Measurements from ENCODE around the gene RAB22A. TPM values are rescaled to one million over a fixed set of nuclear protein-coding genes. Genes with fewer than 3 reads are reported as not detected.

RAB22A gene, protein sequence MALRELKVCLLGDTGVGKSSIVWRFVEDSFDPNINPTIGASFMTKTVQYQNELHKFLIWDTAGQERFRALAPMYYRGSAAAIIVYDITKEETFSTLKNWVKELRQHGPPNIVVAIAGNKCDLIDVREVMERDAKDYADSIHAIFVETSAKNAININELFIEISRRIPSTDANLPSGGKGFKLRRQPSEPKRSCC
- 14.5 TPM for polyA plus RNA-seq (ENCODE audit: insufficient read length)

DNA sequence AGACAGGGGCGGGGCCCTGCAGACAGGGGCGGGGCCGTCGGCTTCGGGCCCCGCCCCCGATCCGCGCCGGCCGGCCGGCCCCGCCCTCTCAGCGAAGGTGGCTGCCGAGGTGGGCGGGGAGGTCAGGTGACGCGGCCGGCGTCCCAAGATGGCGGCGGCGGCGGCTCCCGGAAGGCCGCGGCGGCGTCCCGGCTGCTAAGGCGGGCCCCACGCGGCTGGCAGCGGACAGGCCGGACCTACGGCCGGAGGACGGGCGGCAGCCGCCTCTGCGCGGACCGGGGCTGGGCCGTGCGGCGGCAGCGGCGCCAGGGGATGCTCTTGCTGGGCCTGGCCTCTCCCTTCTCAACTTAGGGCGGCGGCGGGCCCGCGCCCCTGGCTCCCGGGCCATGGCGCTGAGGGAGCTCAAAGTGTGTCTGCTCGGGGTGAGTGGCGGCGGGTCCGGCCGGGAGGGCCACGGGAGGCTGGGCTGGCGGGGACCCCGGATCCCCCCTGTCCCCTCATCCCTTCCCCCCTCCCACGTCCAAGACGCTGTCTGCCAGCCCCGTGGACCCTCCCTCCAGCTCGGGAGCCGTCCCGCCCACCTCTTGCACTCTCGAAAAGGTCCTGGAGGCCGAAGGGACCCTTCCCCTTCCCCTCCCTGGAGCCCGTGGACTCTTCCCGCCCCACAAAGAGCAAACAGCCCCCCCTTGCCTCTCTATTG lies at the start of gene RAB22A:
Gene RAB22A, plus strand, starts transcription at position 125 of the 700 bp plus-strand sequence. Its CDS starts 262 bp downstream, at position 387.
- DNase-seq (ENCODE audit: low read depth) = no peak

DNA sequence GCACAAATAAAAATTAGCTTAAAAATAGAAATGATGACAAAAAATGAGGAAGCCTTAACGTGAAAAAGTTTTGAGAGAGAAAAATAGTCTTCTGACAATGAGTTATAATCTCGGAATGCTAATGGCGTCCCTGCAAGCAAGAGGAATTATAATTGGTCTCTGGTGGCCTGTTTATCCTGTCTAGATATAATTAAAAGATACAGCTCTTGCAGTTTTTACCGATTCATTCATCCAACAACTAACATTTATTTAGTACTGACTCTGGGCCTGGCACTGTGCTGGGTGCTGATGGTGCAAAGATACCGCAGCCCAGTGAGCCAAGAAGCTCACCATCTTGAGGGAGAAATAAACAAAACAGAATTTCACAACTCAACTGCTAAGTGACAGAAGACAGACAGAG lies 49.5 kb upstream of the RAB22A start:
- DNase-seq (ENCODE audit: low read depth) = no peak

DNA sequence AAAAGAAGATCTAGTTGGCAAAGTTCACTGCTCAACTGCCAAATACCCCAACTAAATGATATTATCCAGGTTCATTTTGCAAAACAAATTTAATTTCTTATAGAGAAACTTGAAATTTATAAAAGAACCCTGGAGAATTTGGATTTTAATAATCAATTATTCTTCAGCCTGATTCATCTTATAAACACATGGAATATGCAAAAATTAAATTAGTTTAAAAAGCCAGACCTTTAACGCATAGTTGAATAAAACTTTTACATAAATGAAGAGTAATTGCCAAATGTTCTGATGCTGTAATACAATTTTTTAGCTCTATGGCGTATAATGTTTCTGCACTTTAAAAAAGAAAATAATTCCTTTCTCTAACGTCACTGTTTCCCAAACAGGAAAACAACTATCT lies 47.9 kb upstream of the RAB22A start:
- no peak for DNase-seq (ENCODE audit: low read depth)

DNA sequence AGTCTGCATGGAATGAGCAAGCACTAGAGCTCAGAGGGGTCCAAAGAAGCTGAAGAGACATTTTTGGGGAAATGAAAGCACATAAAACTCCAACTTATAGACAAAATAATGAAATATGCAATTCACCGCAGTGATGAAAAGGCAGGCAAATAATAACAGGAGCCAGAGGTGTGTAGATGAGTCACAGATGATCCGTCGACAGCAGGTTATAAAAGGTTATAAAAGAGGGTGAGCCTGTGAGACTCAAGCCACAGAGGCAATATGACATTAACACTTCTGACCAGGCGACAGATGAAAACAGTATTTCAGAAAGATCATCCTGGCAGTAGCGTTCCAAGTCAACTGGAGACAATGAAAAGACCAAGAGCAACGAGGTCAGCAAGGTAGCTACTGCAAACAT lies 45.2 kb upstream of the RAB22A start:
- DNase-seq (ENCODE audit: low read depth) = no peak

DNA sequence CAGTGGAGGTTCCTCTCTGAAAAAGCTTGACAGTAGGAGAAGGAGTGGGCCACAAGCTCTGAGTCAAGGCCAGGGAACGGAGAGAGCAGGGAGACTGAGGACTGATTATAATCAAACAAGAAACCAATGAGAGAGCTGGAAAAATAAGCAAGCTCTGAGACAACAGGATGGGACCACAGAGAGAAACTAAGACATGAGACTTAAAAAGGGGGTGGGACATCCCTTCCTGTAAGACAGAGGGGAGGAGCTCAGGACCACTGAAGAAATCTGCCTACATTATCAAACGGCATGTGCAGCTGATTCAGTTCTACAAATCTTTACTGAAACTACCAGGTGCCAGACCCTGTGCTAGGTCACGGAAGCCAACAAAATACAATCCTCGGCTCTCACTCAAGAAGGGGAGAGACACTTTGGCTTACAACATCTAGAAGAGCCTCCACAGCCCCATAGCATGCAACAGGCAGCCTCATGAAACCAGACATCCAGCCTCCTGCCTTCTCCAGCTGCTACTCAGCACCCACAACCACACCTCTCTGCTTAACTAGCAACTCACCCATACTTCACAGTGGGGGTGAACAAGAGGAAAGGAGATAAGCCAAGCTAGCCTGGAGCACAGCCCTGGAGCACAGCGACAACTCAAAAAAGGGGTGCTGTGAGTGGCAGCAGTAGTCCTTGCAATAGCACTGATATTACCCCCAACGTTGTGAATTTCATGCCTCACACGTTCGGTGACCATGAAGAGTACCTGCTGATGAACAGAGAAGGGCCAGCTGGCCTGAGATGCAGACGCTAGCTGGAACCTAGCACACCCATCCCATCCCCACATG lies 41.9 kb upstream of the RAB22A start:
- no peak for DNase-seq (ENCODE audit: low read depth)

DNA sequence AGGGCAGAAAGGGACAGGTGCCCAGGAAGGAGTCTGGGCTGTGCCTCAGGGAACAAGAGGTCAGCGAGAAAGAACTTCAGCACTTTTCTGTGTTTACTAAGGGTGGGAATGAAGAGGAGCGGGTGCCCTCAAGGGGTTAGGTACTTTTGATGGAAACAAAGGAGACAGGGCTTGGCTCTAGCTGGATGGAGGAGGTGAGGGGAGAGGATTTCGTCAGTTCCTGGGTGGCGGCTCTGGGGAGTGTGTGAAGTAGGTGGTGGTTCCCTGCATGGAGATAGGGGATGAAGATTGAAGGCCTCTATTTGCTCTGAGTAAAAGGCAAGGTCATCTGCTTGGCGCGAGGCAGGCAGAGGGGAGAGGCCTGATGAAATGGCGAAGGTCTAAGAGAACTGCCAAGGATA lies 41.1 kb upstream of the RAB22A start:
- DNase-seq (ENCODE audit: low read depth) = no peak

DNA sequence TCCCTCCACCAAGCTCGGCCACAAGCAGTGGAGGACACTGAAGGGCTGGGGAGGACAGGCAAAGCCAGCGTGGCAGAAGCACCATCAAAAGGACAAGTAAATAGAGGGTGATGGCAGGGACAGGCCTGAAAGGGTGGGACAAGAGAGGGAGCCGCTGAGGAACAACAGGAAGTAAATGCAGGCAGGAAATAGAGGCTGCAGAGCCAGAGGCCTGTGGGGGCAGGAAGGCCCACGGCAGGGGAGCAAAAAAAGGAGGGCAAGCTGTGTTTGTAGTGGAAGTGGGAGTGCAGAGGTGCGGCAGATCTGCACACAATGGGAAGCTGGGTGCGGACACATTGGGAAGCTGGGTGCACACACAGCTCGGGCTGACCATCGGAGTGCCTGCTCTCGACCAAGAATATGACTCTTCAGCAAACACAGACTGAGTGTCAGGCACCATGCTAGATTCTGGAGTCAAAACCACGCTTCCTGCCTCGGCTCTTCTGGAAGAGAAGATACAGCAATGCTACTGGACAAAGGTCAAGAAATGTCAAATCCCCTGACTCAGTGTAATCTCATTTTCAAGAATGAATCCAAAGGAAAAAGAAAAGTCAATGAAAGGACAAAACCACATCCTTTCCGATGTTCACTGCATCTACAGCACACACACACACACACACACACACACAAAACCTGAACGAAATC lies 40.4 kb upstream of the RAB22A start:
- DNase-seq (ENCODE audit: low read depth) = no peak

DNA sequence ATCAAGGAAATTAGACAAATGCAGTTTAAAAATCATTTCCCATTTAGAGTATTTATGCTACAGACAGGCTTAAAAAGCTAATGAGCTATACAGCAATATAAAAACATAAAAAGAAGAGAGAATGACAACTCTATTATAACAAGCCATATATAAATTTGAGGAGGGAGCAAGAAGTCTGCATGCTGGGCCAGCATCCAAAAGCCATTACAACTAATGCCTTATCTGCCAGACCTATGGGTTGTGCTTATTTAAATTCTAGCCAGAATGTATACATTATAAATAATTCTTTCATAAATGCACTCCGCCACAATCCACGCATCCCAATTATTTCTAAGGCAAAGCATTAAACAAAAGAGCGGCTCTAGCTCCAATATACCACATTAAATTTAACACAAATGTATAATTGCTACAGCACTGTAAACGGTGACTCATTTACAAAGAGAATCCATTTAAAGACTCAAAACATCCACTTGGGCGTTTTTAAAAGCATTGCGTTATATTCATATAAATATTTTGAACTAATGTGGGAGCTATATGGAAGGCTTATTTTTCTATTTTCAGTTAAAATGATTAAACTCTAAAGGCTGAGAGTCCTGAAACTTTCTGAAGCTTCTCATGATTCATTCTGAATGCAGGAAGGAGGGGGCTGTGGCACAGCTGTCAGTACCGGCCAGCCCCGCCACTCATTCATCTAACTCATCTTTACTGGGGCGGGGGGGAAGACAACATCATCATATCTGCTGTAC lies 37.7 kb upstream of the RAB22A start:
- DNase-seq (ENCODE audit: low read depth) = no peak

DNA sequence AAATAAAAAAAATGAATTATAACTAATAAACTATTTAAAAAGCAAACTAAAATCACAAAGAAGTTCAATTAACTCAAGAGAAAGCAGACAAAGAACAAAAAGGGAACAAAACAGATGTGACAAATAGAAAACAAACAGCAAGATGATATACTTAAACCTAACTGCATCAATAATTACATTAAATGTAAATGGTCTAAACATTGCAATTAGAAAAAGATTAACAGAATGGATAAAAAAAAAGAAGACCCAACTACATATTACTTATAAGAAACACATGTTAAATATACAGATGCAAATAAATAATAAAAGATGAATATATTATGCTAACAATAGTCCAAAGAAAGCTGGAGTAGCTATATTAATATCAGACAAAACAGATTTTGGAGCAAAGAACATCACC lies 35.1 kb upstream of the RAB22A start:
- DNase-seq (ENCODE audit: low read depth) = no peak

DNA sequence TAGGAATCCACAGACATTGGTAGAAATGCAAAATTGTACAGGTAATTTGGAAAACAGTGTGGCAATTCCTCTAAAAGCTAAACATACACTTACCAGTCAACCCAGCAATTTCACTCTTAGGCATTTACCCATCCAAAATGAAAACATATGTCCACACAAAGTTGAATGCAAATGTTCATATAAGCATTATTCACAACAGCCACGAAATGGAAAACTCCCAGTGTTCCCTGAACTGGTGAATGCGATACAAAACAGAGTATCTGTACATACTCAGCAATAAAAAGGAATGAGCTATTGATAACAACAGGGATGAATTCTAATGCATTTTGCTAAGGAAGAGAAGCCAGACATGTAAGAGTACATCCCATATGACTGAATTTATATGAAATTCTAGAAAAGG lies 32.4 kb upstream of the RAB22A start:
- no peak for DNase-seq (ENCODE audit: low read depth)

DNA sequence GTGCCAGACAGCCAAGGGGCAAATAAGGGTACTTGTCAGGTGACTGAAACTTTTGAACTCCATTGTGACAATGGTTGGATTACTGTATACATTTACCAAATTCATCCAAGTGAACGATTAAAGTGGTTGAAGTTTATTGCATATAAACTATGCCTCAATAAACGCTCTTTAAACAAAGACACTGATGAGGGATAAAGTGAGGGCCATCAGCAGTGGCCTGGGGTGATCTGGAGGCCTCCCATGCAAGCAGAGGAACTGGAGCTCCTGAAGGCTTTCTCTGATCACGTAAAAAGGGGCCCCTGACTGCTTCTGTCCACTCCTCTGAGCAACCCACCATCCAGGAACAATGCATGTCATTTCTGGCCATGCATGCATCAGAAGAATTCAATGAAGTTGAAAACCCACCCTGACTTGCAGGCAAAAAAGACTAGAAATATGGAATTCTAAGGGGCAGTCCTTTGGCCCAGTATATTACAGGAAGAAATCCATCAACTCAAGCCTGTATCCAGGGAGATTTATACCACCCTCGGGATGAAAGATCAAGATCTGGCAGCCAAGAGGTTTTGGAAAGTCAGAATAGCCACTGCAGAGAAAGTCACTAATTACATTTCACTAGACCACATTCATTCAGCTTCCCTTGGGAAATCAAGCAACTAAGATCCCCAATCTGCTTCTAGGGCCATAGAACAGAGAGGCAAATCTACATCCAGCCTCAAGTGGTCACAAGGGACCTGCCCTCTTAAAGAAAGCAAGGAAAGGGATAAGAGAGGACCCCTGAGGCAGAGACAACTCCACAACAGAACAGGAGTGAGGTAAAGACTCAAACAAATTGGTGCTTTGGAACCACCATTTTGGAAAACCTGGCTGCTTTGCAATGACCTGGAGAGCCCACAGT lies 31.7 kb upstream of the RAB22A start:
- no peak for DNase-seq (ENCODE audit: low read depth)

DNA sequence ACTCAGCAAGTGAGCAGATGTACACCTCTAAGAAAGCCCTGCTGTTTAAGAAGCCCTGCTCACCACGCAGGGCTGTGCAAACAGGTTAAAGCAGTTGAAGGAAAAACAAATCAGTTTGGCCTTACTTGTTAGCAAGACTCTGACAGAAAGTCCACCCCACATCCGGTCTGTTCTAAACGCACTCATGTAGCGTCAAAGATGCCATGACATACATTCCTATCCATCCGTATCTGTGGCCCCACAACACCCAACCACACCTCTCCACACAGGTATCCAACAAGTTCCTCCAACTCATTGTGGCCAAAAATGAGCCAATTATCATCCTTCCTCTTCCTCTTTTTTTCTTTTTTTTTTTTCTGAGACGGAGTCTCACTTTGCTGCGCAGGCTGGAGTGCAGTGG lies 22.8 kb upstream of the RAB22A start:
- DNase-seq (ENCODE audit: low read depth) = no peak

DNA sequence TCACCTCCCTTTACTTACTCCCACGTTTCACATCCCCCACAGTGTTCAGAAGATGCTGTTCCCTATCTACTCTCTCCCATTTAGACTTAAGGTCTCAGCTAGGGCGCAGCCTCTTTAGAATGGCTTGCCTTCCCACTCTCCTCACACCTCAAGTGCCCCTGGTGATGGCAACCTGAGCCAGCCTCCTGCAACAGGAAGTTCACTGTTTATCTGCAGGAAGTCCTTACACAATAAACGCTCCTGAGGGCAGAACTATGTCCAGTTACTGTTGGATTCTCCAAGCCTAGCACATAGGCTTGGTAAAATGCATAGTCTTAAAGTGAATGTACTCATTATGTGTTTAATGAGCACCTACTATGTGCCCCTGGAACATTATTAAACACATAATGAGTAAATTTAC lies 21.9 kb upstream of the RAB22A start:
- no peak for DNase-seq (ENCODE audit: low read depth)

DNA sequence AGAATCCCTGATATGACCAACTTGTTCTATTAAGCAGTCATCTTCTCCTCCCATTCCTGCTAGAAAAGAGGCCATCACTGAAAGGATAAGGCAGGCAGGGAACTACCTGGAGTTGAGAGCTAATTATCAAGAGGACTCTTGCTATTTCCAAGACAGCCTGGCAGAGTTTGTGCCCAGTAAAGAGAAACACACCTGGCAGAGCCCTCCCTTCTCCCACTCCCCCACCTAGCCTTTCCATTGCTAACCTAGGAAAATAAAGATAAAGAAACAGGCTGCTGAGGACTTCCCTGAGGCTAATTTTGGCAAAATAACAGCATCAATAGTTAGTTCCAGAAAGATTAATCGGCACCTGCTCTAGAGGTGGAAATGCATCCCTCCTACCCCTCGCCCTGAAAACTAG lies 20.4 kb upstream of the RAB22A start:
- no peak for DNase-seq (ENCODE audit: low read depth)

DNA sequence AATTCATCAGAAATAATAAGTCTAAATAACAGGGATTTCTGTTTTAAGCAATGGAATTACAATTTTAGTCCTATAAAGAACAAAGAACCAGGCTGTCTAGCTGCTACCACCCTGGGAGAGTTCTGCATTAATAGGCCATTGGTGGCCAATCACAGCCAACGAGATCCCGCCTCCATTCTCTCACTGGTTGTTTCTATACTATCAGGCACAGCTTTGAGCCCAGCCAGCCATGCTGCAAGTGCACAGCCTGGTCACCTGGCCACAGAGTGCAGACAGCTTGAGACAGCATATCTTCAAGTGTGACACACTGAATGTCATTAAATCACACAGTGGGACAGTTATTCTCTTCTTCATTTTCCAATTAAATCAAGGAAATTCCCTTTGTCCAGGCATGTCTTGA lies 16.1 kb upstream of the RAB22A start:
- no peak for DNase-seq (ENCODE audit: low read depth)

DNA sequence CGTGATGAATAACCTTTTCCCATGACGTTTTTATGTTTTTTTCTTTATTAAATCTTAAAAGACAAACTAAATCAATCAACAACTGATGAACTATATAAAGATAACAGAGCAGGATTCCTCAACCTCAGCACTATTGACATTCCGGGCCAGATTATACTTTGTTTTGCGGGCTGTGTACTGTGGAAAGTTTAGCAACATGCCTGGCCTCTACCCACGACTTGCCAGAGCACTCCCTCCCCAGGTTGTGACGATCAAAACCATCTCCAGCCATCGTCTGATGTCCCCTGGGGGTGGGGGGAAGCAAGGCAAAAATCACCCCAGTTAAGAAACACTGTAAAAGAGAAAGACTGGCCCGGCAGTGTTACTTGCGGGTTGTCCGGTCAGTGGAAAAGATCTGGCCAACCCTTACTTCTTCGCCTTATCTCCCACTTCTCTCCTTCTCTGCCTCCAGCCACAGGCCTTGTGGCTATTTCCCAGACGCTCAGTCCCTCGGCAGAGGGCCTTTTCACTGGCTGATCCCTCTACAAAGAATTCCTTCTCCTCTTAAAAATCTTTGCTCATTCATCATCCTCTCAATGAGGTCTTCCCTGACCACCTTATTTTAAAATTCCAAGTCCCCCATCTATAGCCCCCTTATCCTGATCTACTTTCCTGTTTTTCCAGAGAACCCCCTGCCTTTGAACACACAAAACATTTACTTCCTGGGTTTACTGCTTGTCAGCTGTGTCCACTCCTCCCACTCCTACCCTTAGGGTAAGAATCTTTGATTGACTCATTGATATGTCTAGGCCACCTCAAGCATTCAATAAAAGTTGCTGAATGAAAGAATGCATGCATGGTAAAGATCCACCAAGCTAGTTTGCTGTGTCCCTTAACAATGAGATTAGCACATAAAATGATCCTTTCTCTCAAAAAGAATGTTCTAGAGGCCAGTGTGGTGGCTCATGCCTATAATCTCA lies 14.7 kb upstream of the RAB22A start:
- no peak for DNase-seq (ENCODE audit: low read depth)

DNA sequence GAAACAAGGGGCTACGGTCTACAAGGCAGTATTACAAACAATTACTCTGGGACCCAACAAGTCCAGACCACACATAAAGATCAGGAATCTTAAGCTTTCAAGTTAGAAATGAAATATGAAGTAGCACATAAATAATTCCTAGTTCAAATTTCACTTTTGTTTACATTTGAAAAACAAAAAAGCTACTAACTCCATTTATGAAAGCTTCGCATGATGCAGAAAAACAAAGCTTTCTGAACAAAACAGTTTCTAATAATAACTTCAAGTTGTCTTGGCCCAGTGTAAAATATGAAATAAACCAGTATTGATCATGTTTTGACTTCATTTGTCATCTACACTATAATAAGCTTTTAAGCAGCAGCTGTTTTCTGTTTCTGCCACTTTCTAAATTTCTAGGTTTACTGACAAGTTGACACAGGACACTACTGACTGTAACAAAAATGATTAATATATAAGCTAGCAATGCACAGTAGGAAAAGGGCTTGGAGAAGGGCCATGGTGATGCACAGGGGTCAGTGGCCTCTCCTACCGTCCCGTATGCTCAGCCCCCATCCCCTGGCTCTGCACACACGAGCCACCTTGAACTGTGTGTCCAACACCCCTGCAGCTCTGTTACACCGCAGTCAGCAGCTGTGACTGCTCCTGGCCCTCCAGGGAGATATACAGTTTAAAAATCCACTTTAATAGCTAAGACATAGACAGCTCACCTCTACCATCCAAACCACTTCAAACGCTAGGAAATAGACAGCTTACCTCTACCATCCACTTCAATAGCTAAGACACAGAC lies 13.3 kb upstream of the RAB22A start:
- DNase-seq (ENCODE audit: low read depth) = no peak

DNA sequence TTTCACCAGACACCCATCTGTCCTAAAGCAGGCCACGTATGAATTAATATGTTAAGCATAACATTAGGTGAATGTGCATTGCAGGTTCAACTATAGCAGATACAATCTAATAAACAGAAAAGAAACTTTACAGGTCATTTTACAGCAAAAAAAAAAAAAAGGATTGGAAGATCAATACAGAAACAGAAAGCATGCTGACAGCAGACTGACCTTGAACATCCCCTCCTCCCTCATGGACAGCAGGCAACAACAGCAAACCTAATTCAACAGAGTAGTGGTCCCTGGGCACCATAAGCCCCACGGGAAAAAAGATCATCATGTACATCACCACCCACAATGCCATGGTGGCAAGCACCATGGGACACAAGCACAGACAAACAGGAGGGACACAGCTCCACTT lies 12.1 kb upstream of the RAB22A start:
- DNase-seq (ENCODE audit: low read depth) = no peak

DNA sequence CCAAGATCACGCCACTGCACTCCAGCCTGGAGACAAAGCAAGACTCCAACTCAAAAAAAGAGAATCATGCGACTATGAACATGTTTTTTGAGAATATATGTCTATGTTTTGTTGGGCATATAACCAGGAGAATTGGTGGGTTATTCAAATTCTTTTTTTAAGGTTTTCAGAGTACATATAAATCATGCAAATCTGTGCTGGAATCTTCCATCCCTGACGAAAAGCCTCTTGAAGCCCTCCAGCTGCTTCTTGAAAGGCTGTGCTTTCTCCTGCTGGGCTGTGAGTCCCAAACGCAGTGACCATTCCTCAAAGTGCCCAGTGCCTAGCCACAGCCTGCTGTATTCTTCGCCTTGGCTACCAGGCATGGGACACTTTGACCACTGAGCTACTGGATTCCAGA lies 9.2 kb upstream of the RAB22A start:
- DNase-seq (ENCODE audit: low read depth) = no peak

Measured in forelimb muscle (tissue), 1 donor.